ENCODE results near the gene TOB1.

The TOB1 gene

GRCh38 chr17:50866261-50866949 lies at the start of gene TOB1:
Gene TOB1 (minus strand): TSS chr17:50866354. CDS start chr17:50864017, 2,337 bp downstream.
- WGBS (ENCODE audit: insufficient coverage, insufficient read length), result no CpG with 5 or more reads among the region's 75 CpGs

GRCh38 chr17:50914505-50915063 lies 48.4 kb upstream of the TOB1 start:
- no peak for DNase-seq (ENCODE audit: low read depth, low spot score)
- Histone ChIP-seq H3K9me3 (ENCODE audit: control insufficient read depth, insufficient read depth, low read length) (no peaks in the 10 kb centered on the region), H3K4me1 (ENCODE audit: control insufficient read depth, insufficient read depth, low read length) (peaks cover 18% of the 10 kb centered on the region), H3K36me3 (ENCODE audit: control insufficient read depth, insufficient read depth, low read length) (no peaks in the 10 kb centered on the region), H3K27me3 (ENCODE audit: control insufficient read depth, insufficient read depth, low read length) (no peaks in the 10 kb centered on the region), H3K4me3 (ENCODE audit: low read length) (no peak overlapping the region), H3K27ac (ENCODE audit: low read length) (no peak overlapping the region)
- WGBS (ENCODE audit: insufficient coverage, insufficient read length), result no CpG with 5 or more reads among the region's 11 CpGs

More at GRCh38 chr17:50866261-50866949, at the start of gene TOB1:
- H3K27me3 ChIP-seq (ENCODE audit: control insufficient read depth, insufficient read depth, low read length), result no peaks in the 10 kb centered on the region
- H3K4me3 ChIP-seq (ENCODE audit: low read length), result peak within 1 kb of the TSS; percentile 54
- H3K36me3 ChIP-seq (ENCODE audit: control insufficient read depth, insufficient read depth, low read length), result peaks cover 4% of the 10 kb centered on the region; the same call in 1 of the 2 replicates
- DNase-seq (ENCODE audit: low read depth, low spot score), result peak; percentile 75
- H3K27ac ChIP-seq (ENCODE audit: low read length), result no peak within 1 kb of the TSS
- no peaks in the 10 kb centered on the region for H3K4me1 ChIP-seq (ENCODE audit: control insufficient read depth, insufficient read depth, low read length)
- no peaks in the 10 kb centered on the region for H3K9me3 ChIP-seq (ENCODE audit: control insufficient read depth, insufficient read depth, low read length)

GRCh38 chr17:50913120-50913519 lies 47.0 kb upstream of the TOB1 start:
- Histone ChIP-seq H3K4me1 (ENCODE audit: control insufficient read depth, insufficient read depth, low read length) (peaks cover 17% of the 10 kb centered on the region), H3K4me3 (ENCODE audit: low read length) (no peak overlapping the region), H3K27me3 (ENCODE audit: control insufficient read depth, insufficient read depth, low read length) (no peaks in the 10 kb centered on the region), H3K27ac (ENCODE audit: low read length) (no peak overlapping the region), H3K36me3 (ENCODE audit: control insufficient read depth, insufficient read depth, low read length) (no peaks in the 10 kb centered on the region), H3K9me3 (ENCODE audit: control insufficient read depth, insufficient read depth, low read length) (no peaks in the 10 kb centered on the region)
- DNase-seq (ENCODE audit: low read depth, low spot score), result no peak
- WGBS (ENCODE audit: insufficient coverage, insufficient read length), result no CpG with 5 or more reads among the region's 2 CpGs

GRCh38 chr17:50911890-50912289 lies 45.7 kb upstream of the TOB1 start:
- no peak for DNase-seq (ENCODE audit: low read depth, low spot score)
- H3K36me3 ChIP-seq (ENCODE audit: control insufficient read depth, insufficient read depth, low read length), result no peaks in the 10 kb centered on the region
- H3K27me3 ChIP-seq (ENCODE audit: control insufficient read depth, insufficient read depth, low read length), result no peaks in the 10 kb centered on the region
- H3K4me1 ChIP-seq (ENCODE audit: control insufficient read depth, insufficient read depth, low read length), result peaks cover 9% of the 10 kb centered on the region
- no peak overlapping the region for H3K4me3 ChIP-seq (ENCODE audit: low read length)
- no CpG with 5 or more reads among the region's 4 CpGs for WGBS (ENCODE audit: insufficient coverage, insufficient read length)
- H3K27ac ChIP-seq (ENCODE audit: low read length), result no peak overlapping the region
- no peaks in the 10 kb centered on the region for H3K9me3 ChIP-seq (ENCODE audit: control insufficient read depth, insufficient read depth, low read length)

GRCh38 chr17:50911450-50911849 lies 45.3 kb upstream of the TOB1 start:
- no peaks in the 10 kb centered on the region for H3K9me3 ChIP-seq (ENCODE audit: control insufficient read depth, insufficient read depth, low read length)

GRCh38 chr17:50909765-50910605 lies 43.8 kb upstream of the TOB1 start:
- no peaks in the 10 kb centered on the region for H3K9me3 ChIP-seq (ENCODE audit: control insufficient read depth, insufficient read depth, low read length)
- H3K27me3 ChIP-seq (ENCODE audit: control insufficient read depth, insufficient read depth, low read length), result no peaks in the 10 kb centered on the region
- H3K4me1 ChIP-seq (ENCODE audit: control insufficient read depth, insufficient read depth, low read length), result peaks cover 10% of the 10 kb centered on the region
- H3K27ac ChIP-seq (ENCODE audit: low read length), result no peak overlapping the region
- no peaks in the 10 kb centered on the region for H3K36me3 ChIP-seq (ENCODE audit: control insufficient read depth, insufficient read depth, low read length)
- no peak overlapping the region for H3K4me3 ChIP-seq (ENCODE audit: low read length)
- DNase-seq (ENCODE audit: low read depth, low spot score), result no peak
- whole genome bisulfite sequencing (ENCODE audit: insufficient coverage, insufficient read length), result no CpG with 5 or more reads among the region's 15 CpGs

More at GRCh38 chr17:50911450-50911849, 45.3 kb upstream of the TOB1 start:
- H3K36me3 ChIP-seq (ENCODE audit: control insufficient read depth, insufficient read depth, low read length), result no peaks in the 10 kb centered on the region
- no peak for DNase-seq (ENCODE audit: low read depth, low spot score)
- H3K4me3 ChIP-seq (ENCODE audit: low read length), result no peak overlapping the region
- H3K27ac ChIP-seq (ENCODE audit: low read length), result no peak overlapping the region
- WGBS (ENCODE audit: insufficient coverage, insufficient read length), result no CpG with 5 or more reads among the region's 6 CpGs
- H3K27me3 ChIP-seq (ENCODE audit: control insufficient read depth, insufficient read depth, low read length), result no peaks in the 10 kb centered on the region
- H3K4me1 ChIP-seq (ENCODE audit: control insufficient read depth, insufficient read depth, low read length), result peaks cover 9% of the 10 kb centered on the region

GRCh38 chr17:50908860-50909764 lies 43.0 kb upstream of the TOB1 start:
- H3K9me3 ChIP-seq (ENCODE audit: control insufficient read depth, insufficient read depth, low read length), result no peaks in the 10 kb centered on the region
- H3K27me3 ChIP-seq (ENCODE audit: control insufficient read depth, insufficient read depth, low read length), result no peaks in the 10 kb centered on the region
- H3K4me3 ChIP-seq (ENCODE audit: low read length), result no peak overlapping the region
- H3K36me3 ChIP-seq (ENCODE audit: control insufficient read depth, insufficient read depth, low read length), result no peaks in the 10 kb centered on the region
- no peak for DNase-seq (ENCODE audit: low read depth, low spot score)
- H3K4me1 ChIP-seq (ENCODE audit: control insufficient read depth, insufficient read depth, low read length), result peaks cover 13% of the 10 kb centered on the region
- no peak overlapping the region for H3K27ac ChIP-seq (ENCODE audit: low read length)
- no CpG with 5 or more reads among the region's 16 CpGs for WGBS (ENCODE audit: insufficient coverage, insufficient read length)

- no CpG with 5 or more reads among the region's 8 CpGs for WGBS (ENCODE audit: insufficient coverage, insufficient read length)
- no peaks in the 10 kb centered on the region for H3K36me3 ChIP-seq (ENCODE audit: control insufficient read depth, insufficient read depth, low read length)
- H3K27me3 ChIP-seq (ENCODE audit: control insufficient read depth, insufficient read depth, low read length), result no peaks in the 10 kb centered on the region
- H3K27ac ChIP-seq (ENCODE audit: low read length), result no peak overlapping the region
- H3K4me3 ChIP-seq (ENCODE audit: low read length), result no peak overlapping the region
- no peaks in the 10 kb centered on the region for H3K9me3 ChIP-seq (ENCODE audit: control insufficient read depth, insufficient read depth, low read length)
- H3K4me1 ChIP-seq (ENCODE audit: control insufficient read depth, insufficient read depth, low read length), result peaks cover 14% of the 10 kb centered on the region
- DNase-seq (ENCODE audit: low read depth, low spot score), result no peak
These were observed 42.1 kb upstream of the TOB1 start for GRCh38 chr17:50908140-50908859.

- Histone ChIP-seq H3K4me1 (ENCODE audit: control insufficient read depth, insufficient read depth, low read length) (peaks cover 17% of the 10 kb centered on the region), H3K36me3 (ENCODE audit: control insufficient read depth, insufficient read depth, low read length) (no peaks in the 10 kb centered on the region), H3K27me3 (ENCODE audit: control insufficient read depth, insufficient read depth, low read length) (no peaks in the 10 kb centered on the region), H3K27ac (ENCODE audit: low read length) (no peak overlapping the region), H3K9me3 (ENCODE audit: control insufficient read depth, insufficient read depth, low read length) (no peaks in the 10 kb centered on the region), H3K4me3 (ENCODE audit: low read length) (no peak overlapping the region)
- no CpG with 5 or more reads among the region's 4 CpGs for WGBS (ENCODE audit: insufficient coverage, insufficient read length)
- DNase-seq (ENCODE audit: low read depth, low spot score), result no peak
These were observed 40.3 kb upstream of the TOB1 start for GRCh38 chr17:50906443-50906842.

Data from iPS DF 6.9 (cell line).